ENCODE data around the gene PHF19. TPM values are rescaled to one million over a fixed set of nuclear protein-coding genes. Genes with fewer than 3 reads are reported as not detected.

Gene PHF19
- 24.6 TPM for polyA plus RNA-seq (2013, experiment 1 of 2)
- 23.4 TPM for polyA plus RNA-seq (2013, experiment 2 of 2)

DNA sequence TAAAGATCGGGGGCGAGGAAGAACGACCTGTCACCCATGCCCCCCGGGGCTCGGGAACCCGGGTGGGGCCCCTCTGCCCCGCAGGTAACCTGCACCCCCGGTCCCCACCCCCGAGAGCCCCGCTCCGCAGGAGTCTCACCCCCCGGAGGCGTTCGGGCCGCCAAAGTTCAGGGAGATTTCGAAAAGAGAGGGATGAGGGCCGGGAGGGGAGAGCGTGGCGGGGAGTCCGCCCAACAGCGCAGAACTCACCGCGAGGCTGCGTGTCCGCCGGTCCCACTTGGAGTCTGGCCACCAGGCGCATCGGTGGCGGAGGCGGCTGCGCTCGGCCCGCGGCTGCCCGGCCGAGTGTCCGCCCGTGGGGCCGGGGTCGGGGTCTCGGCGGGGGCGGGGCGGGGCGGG is at the start of gene PHF19:
TSS of gene PHF19 (minus strand) at position 347 of the 399 bp plus-strand sequence. CDS start 2,447 bp downstream, outside the sequence.
- Histone ChIP-seq H2BK5ac (ENCODE audit: low read length) (no peak within 1 kb of the TSS), H3K36me3 (replicated peaks in 1 of 2; ENCODE audit: control insufficient read depth in 2 of 2, insufficient read depth in 2 of 2, low read length in 2 of 2) (peaks cover 11 to 31% of the 10 kb centered on the region in 2 donors), H2AK5ac (ENCODE audit: low read depth, low read length) (peak within 1 kb of the TSS; percentile 8), H4K91ac (ENCODE audit: low read depth, low read length, poor library complexity) (no peak within 1 kb of the TSS), H3K27me3 (ENCODE audit: control insufficient read depth in 3 of 3, insufficient read depth in 3 of 3, low read depth in 1 of 3, low read length in 3 of 3) (peaks cover 0 to 3% (median 2%) of the 10 kb centered on the region in 3 experiments), H4K8ac (ENCODE audit: low read depth, low read length) (no peak within 1 kb of the TSS), H3K4me1 (ENCODE audit: control insufficient read depth in 2 of 2, insufficient read depth in 1 of 2, low read depth in 1 of 2, low read length in 2 of 2) (peaks cover 11% of the 10 kb centered on the region in 2 donors), H3K18ac (ENCODE audit: low read length) (peak within 1 kb of the TSS; percentile 95), H3K79me1 (ENCODE audit: low read depth, low read length) (no peaks in the 10 kb centered on the region), H3K9me3 (replicated peaks in 1 of 2; ENCODE audit: control insufficient read depth in 2 of 2, insufficient read depth in 1 of 2, low read depth in 1 of 2, low read length in 2 of 2) (no peaks in the 10 kb centered on the region), H3K27ac (replicated peaks; ENCODE audit: low read length) (peak within 1 kb of the TSS; percentile 63), H2BK120ac (ENCODE audit: low read depth, low read length) (peak within 1 kb of the TSS; percentile 56), H3K9ac (ENCODE audit: low read depth, low read length, poor library complexity) (peak within 1 kb of the TSS; percentile 82), H3K4ac (ENCODE audit: low read length) (peak within 1 kb of the TSS; percentile 14), H2BK12ac (ENCODE audit: low read length) (peak within 1 kb of the TSS; percentile 64), H3K23ac (ENCODE audit: low read depth, low read length, poor library complexity) (peak within 1 kb of the TSS; percentile 96), H2AFZ (ENCODE audit: low read length) (peak within 1 kb of the TSS; percentile 94), H3K4me3 (ENCODE audit: low read length in 2 of 2) (peak within 1 kb of the TSS; percentile 85 to 94), H3K4me2 (ENCODE audit: insufficient read depth, low read length, poor library complexity, severe bottlenecking) (peak within 1 kb of the TSS; percentile 96), H2BK15ac (ENCODE audit: low read length) (peak within 1 kb of the TSS; percentile 96), H3K14ac (ENCODE audit: low read length) (peak within 1 kb of the TSS; percentile 59)
- DNase-seq (ENCODE audit: low spot score) = no peak
- WGBS, 2 donors (ENCODE audit: extremely low coverage in 2 of 2, insufficient read length in 2 of 2, insufficient replicate concordance in 1 of 2) = no CpG with 5 or more reads among the region's 45 CpGs

DNA sequence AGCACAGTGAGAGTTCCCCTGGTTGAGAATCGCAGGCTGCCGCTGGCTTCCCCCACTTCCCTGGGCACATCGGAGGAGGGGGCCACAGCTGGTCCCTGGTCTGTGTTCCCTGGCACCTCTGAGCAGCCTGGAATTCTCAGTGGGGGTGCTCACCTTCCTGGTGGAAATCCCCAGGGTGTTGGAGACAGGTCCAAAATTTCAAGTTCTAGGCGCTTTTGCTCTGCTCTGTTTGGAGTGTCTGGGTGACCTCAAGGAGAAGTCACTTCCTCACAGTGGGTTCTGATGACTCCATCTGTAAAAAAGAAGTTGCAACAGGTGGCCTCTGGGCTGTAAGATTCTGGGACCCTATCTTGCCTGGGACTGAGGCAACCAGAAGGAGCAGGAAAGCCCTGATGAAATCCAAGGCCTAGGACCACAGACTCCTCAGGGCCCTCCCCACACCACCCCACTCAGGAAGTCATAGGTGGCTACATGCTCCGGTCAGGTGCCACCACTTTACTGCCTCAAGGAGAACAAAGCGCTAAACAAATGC is 49.5 kb upstream of the PHF19 start, which contains the start of gene TRAF1:
TSS of gene TRAF1 (minus strand) at position 400 of the 532 bp plus-strand sequence. CDS start 721 bp downstream, outside the sequence.
- Histone ChIP-seq H3K27me3 (ENCODE audit: control insufficient read depth in 3 of 3, insufficient read depth in 3 of 3, low read depth in 1 of 3, low read length in 3 of 3) (peaks cover 0 to 24% (median 0%) of the 10 kb centered on the region in 3 experiments), H3K18ac (ENCODE audit: low read length) (no peak within 1 kb of the TSS), H4K91ac (ENCODE audit: low read depth, low read length, poor library complexity) (no peak within 1 kb of the TSS), H4K8ac (ENCODE audit: low read depth, low read length) (peak within 1 kb of the TSS; percentile 78), H2BK15ac (ENCODE audit: low read length) (no peak within 1 kb of the TSS), H2AFZ (ENCODE audit: low read length) (peak within 1 kb of the TSS; percentile 32), H3K4me2 (ENCODE audit: insufficient read depth, low read length, poor library complexity, severe bottlenecking) (no peak within 1 kb of the TSS), H2AK5ac (ENCODE audit: low read depth, low read length) (peak within 1 kb of the TSS; percentile 44), H3K4ac (ENCODE audit: low read length) (no peak within 1 kb of the TSS), H3K36me3 (replicated peaks in 1 of 2; ENCODE audit: control insufficient read depth in 2 of 2, insufficient read depth in 2 of 2, low read length in 2 of 2) (no peaks in the 10 kb centered on the region), H3K4me1 (ENCODE audit: control insufficient read depth in 2 of 2, insufficient read depth in 1 of 2, low read depth in 1 of 2, low read length in 2 of 2) (peaks cover 7 to 9% of the 10 kb centered on the region in 2 donors), H3K79me1 (ENCODE audit: low read depth, low read length) (no peaks in the 10 kb centered on the region), H3K23ac (ENCODE audit: low read depth, low read length, poor library complexity) (no peak within 1 kb of the TSS), H3K9me3 (replicated peaks in 1 of 2; ENCODE audit: control insufficient read depth in 2 of 2, insufficient read depth in 1 of 2, low read depth in 1 of 2, low read length in 2 of 2) (peaks cover 0 to 4% of the 10 kb centered on the region in 2 donors), H2BK5ac (ENCODE audit: low read length) (no peak within 1 kb of the TSS), H3K14ac (ENCODE audit: low read length) (no peak within 1 kb of the TSS), H3K9ac (ENCODE audit: low read depth, low read length, poor library complexity) (no peak within 1 kb of the TSS), H2BK12ac (ENCODE audit: low read length) (no peak within 1 kb of the TSS), H3K4me3 (ENCODE audit: low read length in 2 of 2) (no peak within 1 kb of the TSS), H2BK120ac (ENCODE audit: low read depth, low read length) (no peak within 1 kb of the TSS), H3K27ac (replicated peaks; ENCODE audit: low read length) (no peak within 1 kb of the TSS)
- no peak for DNase-seq (ENCODE audit: low spot score)
- WGBS, 2 donors (ENCODE audit: extremely low coverage in 2 of 2, insufficient read length in 2 of 2, insufficient replicate concordance in 1 of 2) = no CpG with 5 or more reads among the region's 6 CpGs

DNA sequence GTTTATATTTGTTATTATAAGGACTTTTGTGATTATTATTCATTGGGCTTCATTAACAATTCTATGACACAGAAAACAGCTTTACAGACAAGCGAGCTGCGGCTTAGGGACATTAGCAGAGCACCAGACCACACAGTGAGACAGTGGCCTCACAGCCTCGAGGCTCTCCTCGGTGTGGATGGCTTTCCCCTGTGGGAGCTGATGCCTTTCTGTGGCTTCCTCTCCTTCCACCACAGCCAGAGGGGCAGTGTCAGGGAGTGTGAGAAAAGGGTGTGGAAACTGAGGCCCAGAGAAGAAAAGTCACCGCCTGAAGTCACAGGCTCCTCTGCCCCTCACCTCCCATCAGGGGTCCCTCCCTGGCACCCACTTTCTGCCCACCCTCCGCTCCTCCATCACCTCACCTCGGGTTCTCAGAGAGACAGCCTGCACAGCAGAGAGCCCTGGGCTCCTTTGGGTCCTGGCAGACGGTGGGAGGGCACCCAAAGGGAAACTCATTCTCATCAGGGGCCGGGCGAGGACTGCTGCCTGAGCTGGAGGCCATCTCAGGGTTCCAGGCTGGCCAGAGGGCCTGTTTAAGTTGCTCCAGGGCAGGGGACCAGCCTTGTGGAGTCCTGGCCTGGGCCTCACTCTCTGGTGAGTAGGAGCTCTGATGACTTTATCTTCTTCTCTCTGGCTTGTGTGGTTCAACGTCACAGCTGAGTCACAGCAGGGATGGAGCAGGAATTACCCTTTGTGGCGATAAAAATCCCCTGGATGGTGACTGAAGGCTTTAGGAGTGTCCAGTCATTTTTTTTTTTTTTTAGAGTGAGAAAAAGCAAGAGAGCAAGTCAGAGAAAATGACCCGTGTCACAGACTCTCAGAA is 48.8 kb upstream of the PHF19 start:
- Histone ChIP-seq H3K4me1 (ENCODE audit: control insufficient read depth in 2 of 2, insufficient read depth in 1 of 2, low read depth in 1 of 2, low read length in 2 of 2) (peaks cover 7 to 12% of the 10 kb centered on the region in 2 donors), H2BK15ac (ENCODE audit: low read length) (no peak overlapping the region), H3K14ac (ENCODE audit: low read length) (no peak overlapping the region), H3K9me3 (replicated peaks in 1 of 2; ENCODE audit: control insufficient read depth in 2 of 2, insufficient read depth in 1 of 2, low read depth in 1 of 2, low read length in 2 of 2) (peaks cover 0 to 4% of the 10 kb centered on the region in 2 donors), H3K4me2 (ENCODE audit: insufficient read depth, low read length, poor library complexity, severe bottlenecking) (no peak overlapping the region), H3K79me1 (ENCODE audit: low read depth, low read length) (no peaks in the 10 kb centered on the region), H3K4me3 (ENCODE audit: low read length in 2 of 2) (no peak overlapping the region), H2BK12ac (ENCODE audit: low read length) (no peak overlapping the region), H2BK120ac (ENCODE audit: low read depth, low read length) (no peak overlapping the region), H3K23ac (ENCODE audit: low read depth, low read length, poor library complexity) (no peak overlapping the region), H3K36me3 (replicated peaks in 1 of 2; ENCODE audit: control insufficient read depth in 2 of 2, insufficient read depth in 2 of 2, low read length in 2 of 2) (no peaks in the 10 kb centered on the region), H3K27ac (replicated peaks; ENCODE audit: low read length) (no peak overlapping the region), H3K27me3 (ENCODE audit: control insufficient read depth in 3 of 3, insufficient read depth in 3 of 3, low read depth in 1 of 3, low read length in 3 of 3) (peaks cover 0 to 24% (median 0%) of the 10 kb centered on the region in 3 experiments), H4K91ac (ENCODE audit: low read depth, low read length, poor library complexity) (no peak overlapping the region), H4K8ac (ENCODE audit: low read depth, low read length) (peak overlapping the region; percentile 78), H2BK5ac (ENCODE audit: low read length) (no peak overlapping the region), H2AFZ (ENCODE audit: low read length) (peak overlapping the region; percentile 32), H2AK5ac (ENCODE audit: low read depth, low read length) (no peak overlapping the region), H3K18ac (ENCODE audit: low read length) (no peak overlapping the region), H3K9ac (ENCODE audit: low read depth, low read length, poor library complexity) (no peak overlapping the region), H3K4ac (ENCODE audit: low read length) (no peak overlapping the region)
- no peak for DNase-seq (ENCODE audit: low spot score)
- no CpG with 5 or more reads among the region's 13 CpGs for WGBS, 2 donors (ENCODE audit: extremely low coverage in 2 of 2, insufficient read length in 2 of 2, insufficient replicate concordance in 1 of 2)

All from neuronal stem cell (in vitro differentiated cells).